GM21360 (cell line): ENCODE measurements around the gene SPINT2.

Source experiments
- ATAC-seq: cut with Tn5 transposase; IDR thresholded peaks from one replicate; pipeline ENCODE4 v1.9.1; 2021; ENCODE audit warnings: mild to moderate bottlenecking, moderate library complexity; ENCODE audit not compliant: unreplicated experiment

The SPINT2 gene

DNA sequence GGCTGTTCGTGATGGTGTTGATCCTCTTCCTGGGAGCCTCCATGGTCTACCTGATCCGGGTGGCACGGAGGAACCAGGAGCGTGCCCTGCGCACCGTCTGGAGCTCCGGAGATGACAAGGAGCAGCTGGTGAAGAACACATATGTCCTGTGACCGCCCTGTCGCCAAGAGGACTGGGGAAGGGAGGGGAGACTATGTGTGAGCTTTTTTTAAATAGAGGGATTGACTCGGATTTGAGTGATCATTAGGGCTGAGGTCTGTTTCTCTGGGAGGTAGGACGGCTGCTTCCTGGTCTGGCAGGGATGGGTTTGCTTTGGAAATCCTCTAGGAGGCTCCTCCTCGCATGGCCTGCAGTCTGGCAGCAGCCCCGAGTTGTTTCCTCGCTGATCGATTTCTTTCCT is 27.5 kb downstream of the SPINT2 start:
- ATAC-seq = no peak

DNA sequence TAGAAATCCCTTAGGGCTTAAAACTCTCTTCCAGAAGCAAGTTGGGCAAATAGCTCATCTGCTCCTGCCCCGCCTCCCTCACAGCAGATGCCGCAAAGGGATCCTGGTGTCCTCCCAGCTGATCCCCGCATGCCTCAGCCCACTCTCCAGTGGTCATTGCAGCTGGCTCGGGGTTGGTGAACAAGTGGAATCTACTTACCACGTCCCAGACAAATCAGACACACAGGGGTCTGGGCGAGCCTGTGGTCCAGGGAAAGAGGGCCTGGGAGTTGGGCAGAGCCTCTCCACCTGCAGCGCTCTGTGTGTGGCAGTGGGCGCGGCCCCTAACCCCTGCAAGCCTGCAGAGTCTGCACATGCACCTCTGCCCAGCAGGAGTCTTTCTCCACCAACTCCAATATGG is 28.9 kb downstream of the SPINT2 start:
- no peak for ATAC-seq

DNA sequence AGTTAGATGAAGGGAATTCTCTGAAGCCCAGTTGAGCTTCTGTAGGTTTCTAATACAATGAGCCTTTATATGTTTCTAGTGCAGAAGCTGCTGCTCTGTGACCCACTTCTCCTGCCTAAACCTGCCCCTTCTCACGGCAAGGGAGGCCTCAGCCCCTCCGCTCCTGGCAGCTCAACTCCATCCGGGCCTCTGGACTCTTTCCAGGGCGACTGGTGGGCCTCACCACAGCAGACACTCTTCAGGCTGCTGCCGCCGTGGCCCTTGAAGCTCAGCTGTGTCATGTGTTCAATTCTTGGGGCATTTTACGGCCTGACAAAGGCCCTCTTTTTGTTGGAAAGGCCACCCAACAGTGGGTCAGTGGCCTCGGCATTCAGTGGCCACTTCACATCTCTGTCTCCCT is 29.7 kb downstream of the SPINT2 start:
- no peak for ATAC-seq

DNA sequence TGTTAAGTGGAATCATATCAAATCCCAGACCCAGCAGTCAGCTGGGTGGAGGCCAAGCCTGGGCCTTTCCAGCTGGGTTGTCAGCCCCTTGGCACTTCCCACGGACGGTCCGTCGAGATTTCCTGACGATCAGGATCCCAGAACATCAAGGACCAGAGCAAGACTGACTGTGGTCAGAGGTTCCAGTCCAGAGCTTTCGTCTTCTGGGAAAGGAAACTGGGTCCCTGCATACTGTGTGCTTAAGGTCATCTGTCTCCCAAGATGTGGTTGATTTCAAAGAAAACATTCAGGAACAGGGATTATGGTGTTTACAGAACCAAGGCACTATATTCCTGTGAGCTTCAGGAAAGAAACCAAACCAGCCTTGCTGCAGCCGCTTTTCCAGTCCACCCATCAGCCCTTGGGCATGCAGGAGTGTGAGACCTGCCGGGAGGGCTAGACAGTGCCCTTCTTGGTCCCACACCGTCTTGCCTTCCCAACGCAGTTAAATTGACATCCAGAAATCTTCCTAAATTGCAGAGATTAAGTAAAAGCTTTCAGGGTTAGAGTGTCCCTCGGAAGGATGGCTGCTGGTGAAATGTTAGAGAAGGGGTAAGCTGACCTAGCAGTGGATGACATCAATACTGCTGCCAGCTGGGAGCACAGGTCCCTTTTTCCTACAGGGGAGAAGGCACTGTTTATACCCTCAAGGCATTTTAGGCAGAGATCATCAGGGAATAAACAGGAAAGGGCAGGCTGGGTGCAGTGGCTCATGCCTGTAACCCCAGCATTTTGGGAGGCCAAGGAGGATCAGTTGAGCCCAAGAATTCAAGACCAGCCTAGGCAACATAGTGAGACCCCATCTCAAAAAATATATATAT is 34.7 kb downstream of the SPINT2 start:
- no peak for ATAC-seq

DNA sequence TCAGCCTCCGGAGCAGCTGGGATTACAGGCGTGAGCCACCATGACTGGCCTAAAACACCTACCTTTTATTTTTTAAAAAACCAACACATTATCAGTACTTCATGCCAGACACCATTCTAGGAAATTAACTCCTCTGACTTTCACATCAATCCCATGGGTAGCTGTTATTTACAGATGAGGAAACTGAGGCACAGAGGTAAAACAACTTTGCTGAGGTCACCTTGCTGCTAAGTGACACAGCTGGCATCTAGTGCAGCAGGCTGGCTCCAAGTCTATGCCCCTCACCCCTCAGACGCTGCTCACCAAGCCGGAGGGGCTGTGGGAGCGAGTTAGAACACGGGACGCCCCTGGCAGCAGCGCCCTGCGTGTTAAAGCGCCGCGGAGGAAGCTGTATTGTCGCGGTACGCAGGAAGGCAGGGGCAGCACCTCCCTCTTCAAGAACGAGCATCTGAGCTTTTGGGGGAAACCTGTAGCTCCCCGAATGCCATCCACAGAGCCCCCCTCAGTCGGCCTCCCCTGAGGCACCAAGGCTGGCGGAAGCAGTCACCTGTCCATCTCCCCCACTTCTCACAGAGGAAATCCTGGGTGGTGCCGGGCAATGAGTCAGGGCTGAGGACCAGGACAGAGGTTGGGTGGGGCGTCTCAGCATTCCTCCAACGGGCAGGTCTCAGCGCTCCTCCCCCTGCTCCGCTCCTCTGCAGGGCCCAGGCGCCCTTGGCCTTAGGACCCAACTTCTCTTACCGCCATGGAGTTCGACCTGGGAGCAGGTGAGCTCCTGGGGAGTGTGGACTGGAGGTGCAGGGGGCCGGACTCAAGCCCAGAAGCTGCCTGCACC is 39.4 kb downstream of the SPINT2 start, which contains the start of gene C19orf33:
Gene C19orf33, plus strand, starts transcription at position 735 of the 835 bp plus-strand sequence. Its CDS starts 11 bp downstream, at position 746.
- ATAC-seq = no peak

DNA sequence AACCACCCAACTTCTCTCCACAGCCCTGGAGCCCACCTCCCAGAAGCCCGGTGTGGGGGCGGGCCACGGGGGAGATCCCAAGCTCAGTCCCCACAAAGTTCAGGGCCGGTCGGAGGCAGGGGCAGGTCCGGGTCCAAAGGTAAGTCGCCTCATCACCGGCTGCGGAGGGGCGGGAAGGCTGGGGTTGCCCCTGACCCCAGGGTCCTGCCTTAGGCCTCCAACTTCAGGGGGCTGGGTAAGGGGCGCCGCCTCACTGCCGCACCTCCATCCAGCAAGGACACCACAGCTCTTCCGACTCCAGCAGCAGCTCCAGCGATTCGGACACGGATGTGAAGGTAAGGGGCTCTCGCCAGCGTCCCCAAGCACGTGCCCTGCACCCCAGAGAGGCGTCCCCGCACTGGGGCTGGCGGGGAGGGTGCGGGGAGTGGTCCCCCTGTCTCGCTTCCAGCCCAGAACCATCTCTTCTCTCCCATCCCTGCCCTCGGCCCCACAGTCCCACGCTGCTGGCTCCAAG is 40.0 kb downstream of the SPINT2 start:
- ATAC-seq = no peak

DNA sequence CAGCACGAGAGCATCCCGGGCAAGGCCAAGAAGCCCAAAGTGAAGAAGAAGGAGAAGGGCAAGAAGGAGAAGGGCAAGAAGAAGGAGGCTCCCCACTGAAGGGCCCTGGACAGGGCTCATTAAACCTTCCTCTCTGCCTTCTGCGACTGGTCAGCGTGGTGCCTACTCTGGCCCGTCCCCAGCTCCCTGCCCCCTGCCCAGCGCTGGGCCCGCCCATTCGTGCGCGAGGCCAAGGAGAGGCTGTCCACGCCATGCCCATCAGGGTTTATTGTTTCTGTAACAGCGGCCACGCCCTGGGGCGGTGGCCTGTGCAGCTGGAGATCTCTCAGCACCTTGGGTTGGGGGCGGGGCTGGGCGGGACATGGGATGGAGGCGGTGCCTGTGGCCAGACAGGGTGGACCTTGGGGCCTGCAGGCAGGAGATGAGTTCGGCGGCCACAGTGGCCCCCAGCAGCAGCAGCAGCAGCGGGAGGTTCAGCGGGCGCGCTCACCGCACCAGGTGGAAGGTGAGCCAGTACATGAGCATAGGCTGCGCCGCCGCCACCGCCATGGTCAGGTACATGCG is 40.6 kb downstream of the SPINT2 start:
- no peak for ATAC-seq

DNA sequence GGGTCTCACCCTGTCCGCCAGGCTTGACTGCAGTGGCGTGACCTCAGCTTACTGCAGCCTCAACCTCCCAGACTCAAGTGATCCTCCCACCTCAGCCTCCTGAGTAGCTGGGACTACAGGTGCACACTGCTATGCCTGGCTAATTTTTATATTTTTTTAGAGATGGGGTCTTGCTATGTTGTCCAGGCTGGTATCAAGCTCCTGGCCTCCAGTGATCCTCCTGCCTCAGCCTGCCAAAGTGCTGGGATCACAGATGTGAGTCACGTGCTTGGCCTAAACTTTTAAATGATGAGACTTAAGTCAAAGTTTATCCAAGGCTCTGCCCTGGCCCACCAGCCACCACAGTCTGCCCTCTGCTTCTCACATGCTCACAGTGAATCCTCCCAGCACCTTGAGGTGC is 41.9 kb downstream of the SPINT2 start:
- ATAC-seq = no peak

DNA sequence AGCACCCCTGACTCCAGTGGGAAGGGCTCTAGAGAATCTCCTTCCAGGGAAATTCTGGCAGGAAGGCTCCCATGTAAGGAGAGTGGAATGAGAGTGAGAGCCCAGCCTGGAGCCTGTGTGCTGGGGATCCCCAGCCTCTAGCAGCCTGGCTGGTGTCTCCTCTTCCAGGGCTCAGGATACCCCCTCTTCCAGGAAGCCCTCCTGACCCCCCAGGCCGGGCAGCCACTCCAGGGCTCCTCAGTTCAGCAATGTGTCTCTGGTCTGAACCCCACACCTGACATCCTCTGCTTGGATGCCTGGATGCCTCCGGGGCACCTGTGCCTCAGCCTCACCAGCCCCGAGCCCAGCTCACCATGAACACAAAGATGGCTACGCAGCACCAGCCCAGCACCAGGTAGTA is 42.7 kb downstream of the SPINT2 start:
- ATAC-seq = no peak

DNA sequence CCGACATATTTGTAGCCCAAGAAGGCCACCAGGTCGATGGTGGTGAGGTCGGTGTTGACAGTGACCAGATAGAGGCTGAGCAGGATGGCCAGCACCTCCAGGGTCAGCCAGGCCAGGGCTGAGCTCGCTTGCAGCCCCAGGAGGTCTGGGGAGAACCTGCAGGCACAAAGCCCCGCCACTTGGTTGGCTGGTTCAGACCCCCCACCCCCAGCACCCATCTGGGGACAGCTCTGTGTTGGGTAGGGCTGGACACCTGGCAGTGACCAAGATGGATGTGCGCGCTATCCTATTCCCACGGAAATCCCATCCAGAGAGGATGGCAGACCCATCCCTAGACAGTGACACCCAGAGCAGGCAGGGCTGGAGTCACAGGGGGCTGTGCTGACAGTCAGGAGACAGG is 43.2 kb downstream of the SPINT2 start:
- no peak for ATAC-seq

DNA sequence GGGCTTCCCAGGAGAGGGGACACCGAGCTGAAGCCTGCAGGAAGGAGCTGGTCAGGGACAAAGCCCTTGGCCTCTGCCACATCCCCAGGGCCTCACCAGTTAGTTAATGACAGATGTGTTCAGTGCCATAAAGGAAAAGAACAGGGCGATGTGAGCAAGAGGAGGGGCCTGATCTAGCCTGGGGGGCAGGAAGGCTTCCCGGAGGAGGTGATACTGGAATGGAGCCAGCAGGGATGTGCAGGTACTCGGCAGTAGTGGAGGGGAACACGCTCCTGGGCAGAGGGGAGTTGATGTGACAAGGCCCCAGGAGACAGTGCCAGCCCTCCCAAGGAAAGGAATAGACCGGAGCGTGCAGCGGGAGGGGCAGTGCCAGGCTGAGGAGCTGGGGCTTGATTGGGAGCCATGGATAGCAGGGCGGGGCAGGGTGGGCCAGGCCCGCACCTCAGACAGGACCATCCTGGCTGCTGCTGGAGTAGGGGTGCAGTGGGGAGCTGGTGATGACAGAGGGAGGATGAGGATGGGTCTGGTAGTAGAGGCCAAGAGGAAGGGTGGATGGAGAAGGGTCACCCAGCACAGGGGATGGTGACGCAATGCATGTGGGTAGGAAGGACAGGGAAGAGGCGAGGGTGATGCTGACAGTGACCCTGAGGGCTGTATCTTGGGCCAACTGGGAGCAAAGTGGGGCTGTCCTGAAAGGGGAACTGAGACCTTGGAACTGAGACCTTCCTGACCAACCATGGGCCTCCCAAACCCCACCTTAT is 43.8 kb downstream of the SPINT2 start:
- no peak for ATAC-seq

DNA sequence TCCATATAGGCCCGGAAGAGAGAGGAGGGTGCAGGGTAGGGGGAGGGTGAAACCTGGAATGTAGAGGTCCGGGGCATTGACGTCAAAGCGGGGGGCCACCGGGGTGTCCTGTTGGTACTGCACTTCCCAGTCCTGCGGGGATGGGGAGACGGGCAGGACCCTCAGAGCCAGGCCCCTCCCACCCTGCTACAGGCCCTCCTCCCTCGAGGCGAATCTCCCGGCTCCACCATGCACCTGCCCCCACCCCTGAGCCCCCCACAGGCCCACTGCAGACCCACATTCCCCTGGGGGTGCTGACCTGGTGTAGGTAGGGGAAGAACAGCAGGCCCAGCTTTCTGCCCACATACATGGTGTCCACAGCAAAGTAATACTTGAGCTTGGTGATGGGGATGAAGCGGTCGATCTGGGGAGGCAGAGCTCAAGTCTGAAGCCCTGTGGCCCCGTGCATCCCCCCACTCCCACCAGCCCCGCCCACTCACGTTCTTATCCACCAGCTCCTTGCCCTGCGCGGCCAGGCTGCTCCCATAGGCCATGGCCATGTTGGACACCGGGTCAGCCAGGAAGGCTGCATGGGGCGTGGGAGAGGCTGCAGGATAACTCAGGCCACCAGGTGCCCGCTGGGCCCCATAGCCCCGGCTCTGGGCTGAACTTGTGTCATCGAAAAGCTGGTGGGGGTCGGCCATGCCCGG is 44.7 kb downstream of the SPINT2 start:
- ATAC-seq = no peak

DNA sequence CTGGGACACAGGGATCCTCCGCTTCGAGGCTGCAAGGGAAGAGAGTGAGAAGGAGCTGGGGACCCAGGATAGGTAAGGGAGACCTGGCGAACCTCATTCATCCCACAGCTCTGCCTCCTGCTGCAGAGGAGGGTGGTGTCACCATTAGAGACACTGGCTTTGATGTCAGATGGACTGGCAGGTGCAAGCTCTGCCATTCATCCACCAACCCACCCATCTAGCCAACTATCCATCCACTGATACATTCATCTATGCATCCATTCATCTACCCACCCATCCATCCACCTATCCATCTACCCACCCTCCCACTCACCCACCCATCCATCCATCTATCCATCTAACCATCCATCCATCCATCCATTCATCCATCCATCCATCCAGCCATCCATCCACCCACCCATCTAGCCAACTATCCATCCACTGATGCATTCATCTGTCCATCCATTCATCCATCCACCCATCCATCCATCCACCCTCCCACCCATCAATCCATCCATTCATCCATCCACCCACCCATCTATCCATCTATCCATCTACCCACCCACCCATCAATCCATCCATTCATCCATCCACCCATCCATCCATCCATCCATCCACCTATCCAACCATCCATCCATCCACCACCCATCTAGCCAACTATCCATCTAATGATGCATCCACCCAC is 45.4 kb downstream of the SPINT2 start:
- ATAC-seq = no peak

DNA sequence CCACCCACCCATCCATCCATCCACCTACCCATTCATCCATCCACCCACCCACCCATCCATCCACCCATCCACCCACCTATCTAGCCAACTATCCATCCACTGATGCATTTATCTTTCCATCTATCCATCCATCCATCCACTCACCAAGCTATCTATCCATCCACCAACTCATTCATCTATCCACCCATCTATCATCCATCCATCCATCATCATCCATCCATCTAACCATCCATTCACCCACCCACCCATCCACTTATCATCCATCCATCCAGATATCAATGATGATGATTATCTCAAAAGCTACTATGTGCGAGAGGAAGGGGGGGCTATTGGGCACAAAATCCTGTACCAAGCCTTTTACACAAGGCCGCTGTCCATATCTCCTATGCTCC is 45.9 kb downstream of the SPINT2 start:
- ATAC-seq = no peak

DNA sequence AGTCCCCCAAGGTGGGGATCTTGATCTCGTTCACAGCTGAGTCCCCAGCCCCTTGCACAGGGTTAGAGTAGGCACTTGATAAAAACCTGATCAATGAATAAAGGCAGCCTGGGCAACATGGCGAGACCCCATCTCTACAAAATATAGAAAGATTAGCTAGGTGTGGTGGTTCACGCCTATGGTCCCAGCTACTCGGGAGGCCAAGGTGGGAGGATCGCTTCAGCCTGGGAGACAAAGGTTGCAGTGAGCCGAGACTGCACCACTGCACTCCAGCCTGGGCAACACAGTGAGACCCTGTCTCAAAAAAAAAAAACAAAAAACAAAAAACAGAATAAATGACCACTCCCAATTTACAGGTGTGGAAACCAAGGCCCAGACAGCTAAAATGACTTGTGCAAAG is 46.6 kb downstream of the SPINT2 start:
- no peak for ATAC-seq

DNA sequence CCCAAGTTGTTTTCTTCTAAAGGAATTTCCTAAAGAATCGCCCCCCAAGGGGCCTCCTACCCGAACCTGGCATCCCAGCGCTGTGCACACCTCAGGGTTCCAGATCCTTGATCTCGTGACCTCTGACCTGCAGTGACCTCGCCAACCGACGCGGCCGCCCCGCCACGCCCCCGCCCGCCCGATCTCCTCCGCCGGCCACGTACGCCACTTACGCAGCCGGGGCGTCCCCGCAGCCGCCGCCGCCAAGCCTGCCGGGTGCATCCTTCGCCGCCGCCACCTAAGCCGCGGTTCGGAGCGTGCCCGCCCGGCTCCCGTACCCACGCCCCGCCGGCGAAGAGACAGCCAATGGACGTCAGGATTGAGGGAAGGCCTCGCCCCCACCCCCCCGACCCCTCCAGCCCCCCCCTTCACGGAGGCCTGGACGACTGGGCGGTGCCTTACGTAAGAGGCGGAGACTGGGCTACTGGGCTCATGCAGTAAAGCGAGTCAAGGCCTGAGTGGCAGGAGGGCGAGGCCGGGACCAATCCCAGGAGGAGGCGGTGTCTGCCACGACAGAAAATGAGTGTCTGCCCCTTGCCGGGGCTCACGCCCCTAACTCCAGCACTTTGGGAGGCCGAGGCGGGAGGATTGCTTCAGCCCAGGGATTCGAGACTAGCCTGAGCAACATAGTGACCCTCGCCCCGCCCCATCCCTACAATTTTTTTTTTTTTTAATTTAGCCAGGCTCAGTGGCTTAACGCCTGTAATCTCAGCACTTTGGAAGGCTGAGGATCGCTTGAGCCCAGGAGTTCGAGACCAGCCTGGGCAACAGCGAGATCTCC is 51.5 kb downstream of the SPINT2 start, which contains the start of gene YIF1B:
Gene YIF1B, minus strand, starts transcription at position 291 of the 820 bp plus-strand sequence. Its CDS starts 30 bp downstream, at position 261.
- peak; percentile 80 for ATAC-seq

DNA sequence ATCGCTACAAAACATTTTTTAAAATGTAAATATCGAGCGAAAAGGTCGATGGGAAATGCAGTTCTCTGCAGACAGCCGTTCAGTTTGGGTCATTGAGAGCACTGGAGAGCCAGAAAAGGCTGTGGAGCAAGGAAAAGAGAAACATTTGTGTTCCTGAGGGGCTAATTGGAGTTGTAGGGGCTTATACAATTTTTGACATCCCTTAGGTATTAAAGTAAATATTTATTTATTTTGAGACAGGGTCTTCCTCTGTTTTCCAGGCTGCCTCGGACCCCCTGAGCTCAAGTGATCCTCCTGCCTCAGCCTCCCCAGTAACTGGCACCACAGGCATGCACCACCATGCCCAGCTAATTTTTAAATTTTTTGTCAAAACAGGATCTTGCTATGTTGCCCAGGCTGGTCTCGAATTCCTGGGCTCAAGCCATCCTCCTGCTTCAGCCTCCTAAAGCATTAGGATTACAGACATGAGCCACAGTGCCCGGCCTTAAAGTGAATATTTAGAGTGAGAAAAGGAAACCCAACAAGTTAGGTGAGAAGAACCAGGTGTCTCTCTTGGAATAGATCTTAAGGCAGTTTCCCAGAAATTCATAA is 52.2 kb downstream of the SPINT2 start:
- no peak for ATAC-seq

DNA sequence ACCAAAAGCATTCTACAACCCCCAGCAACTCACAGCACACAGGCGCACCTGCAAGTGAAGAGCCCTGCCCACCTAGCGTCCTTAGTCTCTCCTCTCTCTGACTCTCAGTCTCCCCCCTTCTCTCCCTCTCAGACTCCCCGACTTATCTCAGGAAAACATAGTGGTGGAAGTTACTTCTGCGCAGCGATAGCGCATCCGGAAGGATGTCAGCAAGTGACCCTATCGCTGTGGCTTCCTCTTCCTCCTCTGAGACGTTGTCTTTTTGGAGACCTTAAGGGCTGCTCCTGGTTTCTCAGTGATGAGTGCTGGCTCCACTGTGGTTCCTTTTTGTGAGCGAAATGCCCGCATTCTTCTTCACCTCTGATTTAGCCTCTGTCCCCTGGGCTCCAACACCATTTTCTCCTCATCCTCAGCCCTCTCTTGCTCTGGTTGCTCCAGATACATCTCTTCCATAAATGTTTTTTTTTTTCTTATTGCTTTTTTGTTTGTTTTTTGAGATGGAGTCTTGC is 52.8 kb downstream of the SPINT2 start:
- ATAC-seq = no peak
